CD4-positive, alpha-beta T cell treated with Interleukin-17A for 4 hours (primary cell): Measurements from ENCODE around the gene KLF15.
A peak's percentile ranks its signal among the peaks of the same experiment; 100 is the strongest.

Source experiments
- DNase-seq: peaks from one replicate; pipeline ENCODE4 v3.0.0-alpha.2; 2020; ENCODE audit warnings: mixed read lengths

Gene KLF15

GRCh38 chr3:126357295-126358037 lies at the start of gene KLF15:
Gene KLF15, minus strand, starts transcription at chr3:126357408. Its CDS starts 4,486 bp downstream, at chr3:126352922.
- DNase-seq, result peak; percentile 80

GRCh38 chr3:126406389-126407296 lies 49.4 kb upstream of the KLF15 start:
- no peak for DNase-seq

GRCh38 chr3:126402666-126403302 lies 45.6 kb upstream of the KLF15 start:
- no peak for DNase-seq

- DNase-seq, result no peak
Observed at GRCh38 chr3:126402178-126402577, 45.0 kb upstream of the KLF15 start.

- DNase-seq, result no peak
Observed at GRCh38 chr3:126401611-126402160, 44.5 kb upstream of the KLF15 start.

- DNase-seq, result no peak
Observed at GRCh38 chr3:126399756-126400155, 42.5 kb upstream of the KLF15 start.

GRCh38 chr3:126399351-126399735 lies 42.1 kb upstream of the KLF15 start:
- no peak for DNase-seq

- no peak for DNase-seq
Observed at GRCh38 chr3:126398423-126399350, 41.5 kb upstream of the KLF15 start.

- no peak for DNase-seq
Observed at GRCh38 chr3:126397610-126398422, 40.6 kb upstream of the KLF15 start.

GRCh38 chr3:126396536-126396935 lies 39.3 kb upstream of the KLF15 start:
- no peak for DNase-seq

GRCh38 chr3:126395846-126396513 lies 38.8 kb upstream of the KLF15 start:
- DNase-seq, result no peak

- DNase-seq, result no peak
Observed at GRCh38 chr3:126394977-126395321, 37.7 kb upstream of the KLF15 start.

- no peak for DNase-seq
Observed at GRCh38 chr3:126394179-126394976, 37.2 kb upstream of the KLF15 start, which contains the start of gene CFAP100. Gene CFAP100, plus strand, starts transcription at chr3:126394909. Its CDS starts 1,092 bp downstream, at chr3:126396001.

- DNase-seq, result no peak
Observed at GRCh38 chr3:126393563-126393962, 36.4 kb upstream of the KLF15 start.

- DNase-seq, result no peak
Observed at GRCh38 chr3:126392246-126392645, 35.0 kb upstream of the KLF15 start.

- no peak for DNase-seq
Observed at GRCh38 chr3:126391631-126392030, 34.4 kb upstream of the KLF15 start.

GRCh38 chr3:126390751-126391150 lies 33.5 kb upstream of the KLF15 start:
- no peak for DNase-seq

- DNase-seq, result no peak
Observed at GRCh38 chr3:126390201-126390600, 33.0 kb upstream of the KLF15 start.

GRCh38 chr3:126389794-126390146 lies 32.6 kb upstream of the KLF15 start:
- DNase-seq, result no peak
